Measurements from ENCODE around the gene LDB1.

The LDB1 gene

DNA sequence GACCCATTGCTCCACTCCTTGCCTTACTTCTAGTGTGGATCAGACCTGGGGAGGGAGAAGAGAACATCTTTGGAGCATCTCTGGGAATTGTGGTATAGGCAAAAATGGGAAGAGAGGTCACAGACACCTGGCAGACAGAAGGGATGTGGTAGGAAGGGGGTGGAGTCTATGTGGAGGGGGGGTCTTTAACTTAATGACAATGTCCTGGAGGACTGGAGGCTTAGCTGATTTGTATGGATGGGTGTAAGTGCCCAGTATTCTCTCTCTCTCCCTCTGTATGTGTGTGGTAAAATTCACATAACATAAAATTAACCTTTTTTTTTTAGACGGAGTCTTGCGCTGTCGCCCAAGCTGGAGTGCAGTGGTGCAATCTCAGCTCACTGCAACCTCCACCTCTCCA lies 3.1 kb upstream of the LDB1 start:
- TF ChIP-seq ZFX (IDR thresholded peaks at IDR 0.05; ENCODE audit: borderline replicate concordance) (no peak), CTCF (IDR thresholded peaks at IDR 0.05) (no peak)
- H3K27ac ChIP-seq = peak overlapping the region; percentile 22; the same call in 1 of the 2 replicates

GRCh38 chr10:102122450-102122849 lies 2.3 kb upstream of the LDB1 start:
- H3K27ac ChIP-seq = peak overlapping the region; percentile 22; the same call in 1 of the 2 replicates
- TF ChIP-seq ZFX (IDR thresholded peaks at IDR 0.05; ENCODE audit: borderline replicate concordance) (no peak), CTCF (IDR thresholded peaks at IDR 0.05) (no peak)

GRCh38 chr10:102121739-102122372 lies 1.7 kb upstream of the LDB1 start:
- TF ChIP-seq CTCF (IDR thresholded peaks at IDR 0.05) (no peak), ZFX (IDR thresholded peaks at IDR 0.05; ENCODE audit: borderline replicate concordance) (no peak)
- H3K27ac ChIP-seq = no peak overlapping the region

- TF ChIP-seq CTCF (IDR thresholded peaks at IDR 0.05) (no peak), ZFX (IDR thresholded peaks at IDR 0.05; ENCODE audit: borderline replicate concordance) (no peak)
- peak overlapping the region; percentile 77 for H3K27ac ChIP-seq
These were observed 997 bp upstream of the LDB1 start for GRCh38 chr10:102120991-102121738.

DNA sequence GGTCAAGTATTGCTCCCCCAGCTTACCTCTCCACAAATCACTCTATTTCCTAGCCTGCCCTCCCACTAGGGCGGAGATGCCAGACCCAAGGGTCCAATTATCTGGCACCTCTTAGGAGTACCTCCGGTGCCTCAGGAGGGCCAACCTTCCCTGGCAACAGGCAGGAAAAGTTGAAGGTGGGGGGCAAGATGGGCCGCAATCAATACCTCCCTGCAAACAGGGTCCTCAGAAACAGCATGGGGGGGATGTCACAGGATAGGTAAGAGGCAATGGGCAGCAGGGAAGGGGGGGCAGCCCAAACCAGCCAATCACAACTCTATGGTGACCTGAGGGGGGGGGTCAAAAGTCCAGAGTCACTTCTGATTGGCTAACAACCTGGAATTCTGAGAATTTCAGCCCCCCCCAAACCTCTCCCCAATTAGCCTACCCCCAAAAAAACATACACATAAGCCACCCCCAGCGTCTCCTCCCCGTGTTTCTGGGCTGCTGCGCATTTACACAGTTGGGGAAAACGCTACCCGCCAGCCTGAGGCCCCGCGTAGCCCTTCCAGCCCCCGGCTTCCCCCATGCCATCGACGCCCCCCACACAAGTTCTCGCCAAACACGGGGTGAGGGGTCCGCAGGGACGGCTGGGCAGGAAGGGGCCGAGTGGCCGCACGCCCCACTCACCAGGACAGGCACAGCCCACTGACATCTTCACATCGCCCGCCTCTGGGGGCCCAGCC lies 589 bp downstream of the LDB1 start:
- TF ChIP-seq ZFX (IDR thresholded peaks at IDR 0.05; ENCODE audit: borderline replicate concordance) = no peak
- TF ChIP-seq CTCF (IDR thresholded peaks at IDR 0.05) = no peak

GRCh38 chr10:102118867-102119266 lies 1.3 kb downstream of the LDB1 start:
- TF ChIP-seq CTCF (IDR thresholded peaks at IDR 0.05) (no peak), ZFX (IDR thresholded peaks at IDR 0.05; ENCODE audit: borderline replicate concordance) (no peak)
- peak overlapping the region; percentile 77; the same call in 1 of the 2 replicates for H3K27ac ChIP-seq

More for the DNA sequence above, 589 bp downstream of the LDB1 start:
- peak overlapping the region; percentile 77 for H3K27ac ChIP-seq

All from 22Rv1 (cell line).